B cell (primary cell): ENCODE data around the gene HSD3B1.

Experiments
- EZH2 ChIP-seq: IDR thresholded peaks from 2 replicates; pipeline ENCODE4 v1.6.1; 2012; ENCODE audit warnings: borderline replicate concordance, low read depth, mild to moderate bottlenecking, moderate library complexity, low read length; ENCODE audit not compliant: insufficient read depth, poor library complexity, severe bottlenecking
- TF ChIP-seq, protein P1 (sequence below): fragments of 200-600 bp; IDR thresholded peaks from one replicate; pipeline ENCODE4 v1.8.0; 2022; ENCODE audit warnings: antibody characterized with exemption, mild to moderate bottlenecking

DNA sequence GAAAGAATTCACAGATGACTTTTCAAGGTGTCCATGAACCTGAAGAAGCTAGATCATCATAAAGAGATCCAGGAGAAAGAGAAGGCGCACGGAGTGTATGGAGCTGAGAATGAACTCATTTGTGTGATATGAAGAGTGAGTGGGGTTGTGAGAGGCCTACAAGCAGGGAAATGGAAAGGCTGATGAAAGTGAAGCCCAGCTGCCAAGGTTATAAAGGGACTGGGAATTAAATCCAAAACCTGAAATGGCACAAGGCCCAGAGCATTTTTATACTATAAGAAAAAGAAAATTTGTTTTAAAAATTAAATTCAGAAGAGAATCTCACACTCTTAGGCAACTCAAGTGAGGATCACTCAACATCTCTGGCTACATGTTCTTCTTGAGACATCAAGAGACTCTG is 43.4 kb downstream of the HSD3B1 start:
- TF ChIP-seq, protein P1, sequence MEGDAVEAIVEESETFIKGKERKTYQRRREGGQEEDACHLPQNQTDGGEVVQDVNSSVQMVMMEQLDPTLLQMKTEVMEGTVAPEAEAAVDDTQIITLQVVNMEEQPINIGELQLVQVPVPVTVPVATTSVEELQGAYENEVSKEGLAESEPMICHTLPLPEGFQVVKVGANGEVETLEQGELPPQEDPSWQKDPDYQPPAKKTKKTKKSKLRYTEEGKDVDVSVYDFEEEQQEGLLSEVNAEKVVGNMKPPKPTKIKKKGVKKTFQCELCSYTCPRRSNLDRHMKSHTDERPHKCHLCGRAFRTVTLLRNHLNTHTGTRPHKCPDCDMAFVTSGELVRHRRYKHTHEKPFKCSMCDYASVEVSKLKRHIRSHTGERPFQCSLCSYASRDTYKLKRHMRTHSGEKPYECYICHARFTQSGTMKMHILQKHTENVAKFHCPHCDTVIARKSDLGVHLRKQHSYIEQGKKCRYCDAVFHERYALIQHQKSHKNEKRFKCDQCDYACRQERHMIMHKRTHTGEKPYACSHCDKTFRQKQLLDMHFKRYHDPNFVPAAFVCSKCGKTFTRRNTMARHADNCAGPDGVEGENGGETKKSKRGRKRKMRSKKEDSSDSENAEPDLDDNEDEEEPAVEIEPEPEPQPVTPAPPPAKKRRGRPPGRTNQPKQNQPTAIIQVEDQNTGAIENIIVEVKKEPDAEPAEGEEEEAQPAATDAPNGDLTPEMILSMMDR = no peak
- TF ChIP-seq EZH2 = no peak
